Adrenal gland (tissue), 12 donors: ENCODE data around the gene ORMDL3. TPM values are rescaled to one million over a fixed set of nuclear protein-coding genes. Genes with fewer than 3 reads are reported as not detected.
"Not testable (repeated sequence)": the region's sequence is repeated elsewhere in the genome, so short reads cannot be mapped to it uniquely, and the experiment has no call there.

Experiments
- DNase-seq, 7 donors: peaks; one replicate each; pipeline ENCODE4 v3.0.0-alpha.2; 2019 to 2020
- H3K27ac ChIP-seq, 5 donors: fragments of 200-600 bp; sonication (generic) in 4 of 5; 1 replicate in 3 of 5; 2 replicates in 2 of 5; pipeline versions ENCODE4 v1.5.1 to v1.8.0; 2016 to 2020; ENCODE audit warnings: mild to moderate bottlenecking in 1 of 5
- H3K27me3 ChIP-seq: fragments of 200-600 bp; 2 replicates; pipeline ENCODE4 v1.8.0; 2021
- H3K36me3 ChIP-seq, 2 donors: fragments of 200-600 bp; replicated peaks in 1 of 2; 1 replicate in 1 of 2; 2 replicates in 1 of 2; pipeline versions ENCODE4 v1.5.1 to v1.8.0; 2018 to 2022
- H3K4me1 ChIP-seq, 2 donors: fragments of 200-600 bp; replicated peaks in 1 of 2; 1 replicate in 1 of 2; 2 replicates in 1 of 2; pipeline versions ENCODE4 v1.5.1 to v1.8.0; 2018 to 2021
- H3K4me3 ChIP-seq, 4 donors: fragments of 200-600 bp; sonication (generic) in 3 of 4; one replicate each; pipeline ENCODE4 v1.5.1; 2016 to 2018
- H3K9me3 ChIP-seq, 3 donors: fragments of 200-600 bp; sonication (generic) in 1 of 3; replicated peaks in 1 of 3; 1 replicate in 2 of 3; 2 replicates in 1 of 3; pipeline versions ENCODE4 v1.5.1 to v1.8.0; 2016 to 2021
- CTCF ChIP-seq, 6 experiments: fragments of 450-650 bp in 4 of 6; fragments of 200-600 bp in 2 of 6; sonication (generic) in 1 of 6; IDR thresholded peaks; 1 replicate in 5 of 6; 2 replicates in 1 of 6; pipeline versions ENCODE4 v1.5.1 to v1.8.0; 2016 to 2021; ENCODE audit warnings: antibody characterized with exemption in 6 of 6, mild to moderate bottlenecking in 2 of 6, moderate library complexity in 1 of 6
- POLR2A ChIP-seq, 2 donors: fragments of 450-650 bp; IDR thresholded peaks; one replicate each; pipeline ENCODE4 v1.6.1; 2017; ENCODE audit warnings: antibody characterized with exemption in 2 of 2, mild to moderate bottlenecking in 2 of 2, moderate library complexity in 1 of 2
- WGBS, 4 donors: extraction: QIAGEN DNeasy Blood & Tissue Kit in 2 of 4; methylation state at CpG; one replicate each; pipeline versions ENCODE4 v1.1.5 to v1.1.7; 2013 to 2017; 5-methylcytosine and 5-hydroxymethylcytosine counted together
- intact Hi-C, 2 donors: fragments of 100-400 bp; cut with DNase I; formaldehyde crosslinking; loops; one replicate each; pipeline versions ENCODE4 v1.14.1 to v1.15.0; 2022 to 2023
- polyA plus RNA-seq, 3 donors: library from polyadenylated mRNA; stranded (reverse); fragments of 200-250 nt in 2 of 3; fragments of 350-450 nt in 1 of 3; fragmentation: Illumina TruSeq in 1 of 3; extraction: RNeasy Lipid Tissue Mini Kit (QIAGEN cat#74804) in 1 of 3; gene quantifications; one replicate each; pipeline ENCODE4 v1.2.3, GENCODE V29; 2013 to 2014
- total RNA-seq, 9 donors: library from RNA; depleted of rRNA in 4 of 9; stranded (reverse); fragments of >200 nt in 4 of 9; fragments of 120-200 nt in 1 of 9; fragmentation: NEBNext Ultra II Directional in 1 of 9; extraction: Animal tissue kit (Norgen Biotek cat#: 25700) in 1 of 9; gene quantifications; one replicate each; pipeline versions ENCODE4 v1.1.0 to v1.2.4, GENCODE V29; 2013 to 2023
- donor health status: healthy with polysubstance abuse.
- donor health status: Bipolar disorder and iron deficiency.
- donor health status: DM: yes; HTN: yes; CAD: no.
- donor health status: DM: no; HTN: no; CAD: no.
- donor health status: DM: no; HTN: no; CAD: no.
- donor health status: DM: yes; HTN: yes; CAD: no.

Gene ORMDL3
- total and polyA plus RNA-seq, 12 donors = 29.1 to 102 (median 51.9) TPM

- no peaks in the 10 kb centered on the region for H3K27me3 ChIP-seq
- H3K36me3 ChIP-seq = no peaks in the 10 kb centered on the region
- WGBS, 4 donors = 86 to 89% (median 87%) methylated on average over 3 of the region's 3 CpGs; no CpG with 5 or more reads in 1 of the 4 donors
- no peak overlapping the region for H3K4me3 ChIP-seq
- intact Hi-C loops = no loop called here
- H3K27ac ChIP-seq = no peak overlapping the region
- DNase-seq = peak in 1 of 7 donors; percentile 9
- no peaks in the 10 kb centered on the region for H3K9me3 ChIP-seq
- TF ChIP-seq POLR2A (IDR thresholded peaks at IDR 0.05) (no peak), CTCF (IDR thresholded peaks at IDR 0.05) (no peak)
- no peaks in the 10 kb centered on the region for H3K4me1 ChIP-seq
Observed at GRCh38 chr17:39904990-39905288, 22.5 kb downstream of the ORMDL3 start.

GRCh38 chr17:39903158-39903884, 24.1 kb downstream of the ORMDL3 start:
- Histone ChIP-seq H3K4me1 (no peaks in the 10 kb centered on the region), H3K27me3 (no peaks in the 10 kb centered on the region), H3K36me3 (no peaks in the 10 kb centered on the region), H3K4me3 (no peak overlapping the region), H3K27ac (no peak overlapping the region), H3K9me3 (no peaks in the 10 kb centered on the region)
- DNase-seq = peak in 1 of 7 donors; percentile 15
- no peak for TF ChIP-seq CTCF (IDR thresholded peaks at IDR 0.05)
- TF ChIP-seq POLR2A (IDR thresholded peaks at IDR 0.05) = no peak
- 85 to 89% (median 87%) methylated on average over 4 of the region's 4 CpGs for WGBS, 4 donors
- intact Hi-C loops = no loop called here

- H3K36me3 ChIP-seq, H3K4me1 ChIP-seq, H3K9me3 ChIP-seq, DNase-seq, intact Hi-C loops, H3K4me3 ChIP-seq, H3K27ac ChIP-seq, H3K27me3 ChIP-seq: not testable (repeated sequence)
- WGBS, 4 donors = 84 to 93% (median 91%) methylated on average over 2 of the region's 2 CpGs
Observed at GRCh38 chr17:39902027-39902426, 25.4 kb downstream of the ORMDL3 start.

- H3K27ac ChIP-seq = no peak overlapping the region
- H3K4me1 ChIP-seq = no peaks in the 10 kb centered on the region
- H3K36me3 ChIP-seq = no peaks in the 10 kb centered on the region
- TF ChIP-seq CTCF (IDR thresholded peaks at IDR 0.05) (no peak), POLR2A (IDR thresholded peaks at IDR 0.05) (no peak)
- no peaks in the 10 kb centered on the region for H3K27me3 ChIP-seq
- no peak overlapping the region for H3K4me3 ChIP-seq
- H3K9me3 ChIP-seq = no peaks in the 10 kb centered on the region
- intact Hi-C loops = loop anchor here in 1 of 2 donors (10.0 kb wide), 1 partner anchor 84 kb away; no protein-coding TSS in a partner anchor
- DNase-seq = no peak
Observed at GRCh38 chr17:39899215-39899614, 28.2 kb downstream of the ORMDL3 start.

GRCh38 chr17:39898088-39898487, 29.3 kb downstream of the ORMDL3 start:
- H3K4me1 ChIP-seq = no peaks in the 10 kb centered on the region
- intact Hi-C loops = loop anchor here in 1 of 2 donors (10.0 kb wide), 1 partner anchor 83 kb away; no protein-coding TSS in a partner anchor
- H3K9me3 ChIP-seq = no peaks in the 10 kb centered on the region
- TF ChIP-seq POLR2A (IDR thresholded peaks at IDR 0.05) (no peak), CTCF (IDR thresholded peaks at IDR 0.05) (no peak)
- no peaks in the 10 kb centered on the region for H3K36me3 ChIP-seq
- H3K27ac ChIP-seq = no peak overlapping the region
- DNase-seq = no peak
- no peak overlapping the region for H3K4me3 ChIP-seq
- WGBS, 4 donors = 85 to 95% (median 89%) methylated on average over 4 of the region's 4 CpGs
- H3K27me3 ChIP-seq = peaks cover under 1% of the 10 kb centered on the region
